B cell (primary cell): ENCODE measurements around the gene TLE3. TPM values are rescaled to one million over a fixed set of nuclear protein-coding genes. Genes with fewer than 3 reads are reported as not detected.

Source experiments
- ATAC-seq: fragments of 200-7000 bp; cut with Tn5 transposase; one replicate; pipeline ENCODE4 v1.10.0; 2021; ENCODE audit warnings: low read depth, mild to moderate bottlenecking, moderate number of reproducible peaks, moderate library complexity
- CTCF ChIA-PET: fragments of 350-600 bp; sonication (Branson Sonifier 250); formaldehyde crosslinking; loops from one replicate; lab custom pipeline; 2021; ENCODE audit warnings: antibody characterized with exemption, inconsistent platforms; lab: Charles Lee
- POLR2A ChIA-PET: fragments of 350-600 bp; sonication (Branson Sonifier 250); formaldehyde crosslinking; loops from one replicate; lab custom pipeline; 2021; ENCODE audit warnings: antibody characterized with exemption; lab: Charles Lee
- DNase-seq: peaks from one replicate; pipeline ENCODE4 v3.0.0; 2013
- H2AFZ ChIP-seq: 2 replicates; pipeline ENCODE4 v1.6.1; 2012; ENCODE audit warnings: mild to moderate bottlenecking, low read depth, low read length; ENCODE audit not compliant: insufficient read depth, poor library complexity, severe bottlenecking
- H3K27ac ChIP-seq, 2 donors: 1 replicate in 1 of 2; 2 replicates in 1 of 2; pipeline ENCODE4 v1.5.1; 2012 to 2013; ENCODE audit warnings: low read length in 2 of 2, mild to moderate bottlenecking in 2 of 2, moderate library complexity in 1 of 2
- H3K27me3 ChIP-seq, 4 experiments: fragments of 200-600 bp in 1 of 4; sonication (generic) in 1 of 4; replicated peaks in 1 of 4; 1 replicate in 2 of 4; 2 replicates in 2 of 4; pipeline versions ENCODE4 v1.6.1 to v1.7.0; 2013 to 2016; ENCODE audit warnings: low read length in 3 of 4, mild to moderate bottlenecking in 2 of 4, mixed read lengths in 1 of 4, moderate library complexity in 1 of 4; ENCODE audit not compliant: insufficient read depth in 4 of 4, control insufficient read depth in 3 of 4; ENCODE audit errors: control extremely low read depth in 1 of 4
- H3K36me3 ChIP-seq, 2 experiments: replicated peaks in 1 of 2; 1 replicate in 1 of 2; 2 replicates in 1 of 2; pipeline versions ENCODE4 v1.6.1 to v1.7.1; 2013; ENCODE audit warnings: low read length in 1 of 2; ENCODE audit not compliant: insufficient read depth in 2 of 2, control insufficient read depth in 1 of 2; ENCODE audit errors: control extremely low read depth in 1 of 2, extremely low read depth in 1 of 2
- H3K4me1 ChIP-seq, 2 donors: fragments of 200-600 bp in 1 of 2; sonication (generic) in 1 of 2; 1 replicate in 1 of 2; 2 replicates in 1 of 2; pipeline versions ENCODE4 v1.5.1 to v1.6.1; 2013 to 2017; ENCODE audit warnings: low read length in 2 of 2; ENCODE audit not compliant: control insufficient read depth in 2 of 2, insufficient read depth in 2 of 2
- H3K4me2 ChIP-seq: replicated peaks from 2 replicates; pipeline ENCODE3; 2012; ENCODE audit warnings: mild to moderate bottlenecking, low read depth, low read length; ENCODE audit not compliant: poor library complexity, severe bottlenecking
- H3K4me3 ChIP-seq, 5 experiments: fragments of 200-600 bp in 1 of 5; sonication (generic) in 1 of 5; 1 replicate in 3 of 5; 2 replicates in 2 of 5; pipeline versions ENCODE4 v1.5.1 to v1.7.0; 2011 to 2016; ENCODE audit warnings: low read length in 4 of 5, mild to moderate bottlenecking in 4 of 5, low read depth in 2 of 5, control low read depth in 1 of 5, moderate library complexity in 1 of 5; ENCODE audit not compliant: insufficient read depth in 1 of 5; ENCODE audit errors: control extremely low read depth in 1 of 5, extremely low read depth in 1 of 5
- H3K79me2 ChIP-seq: fragments of 200-600 bp; sonication (generic); one replicate; pipeline ENCODE4 v1.6.0; 2016; ENCODE audit warnings: low read length; ENCODE audit not compliant: control insufficient read depth, insufficient read depth
- H3K9ac ChIP-seq: fragments of 200-600 bp; sonication (generic); 2 replicates; pipeline ENCODE4 v1.6.1; 2017; ENCODE audit warnings: mild to moderate bottlenecking, low read length, moderate library complexity
- H3K9me3 ChIP-seq, 3 donors: one replicate each; pipeline versions ENCODE4 v1.6.1 to v1.7.1; 2013; ENCODE audit warnings: low read length in 2 of 3; ENCODE audit not compliant: control insufficient read depth in 2 of 3, insufficient read depth in 1 of 3; ENCODE audit errors: control extremely low read depth in 1 of 3
- H4K20me1 ChIP-seq: 2 replicates; pipeline ENCODE4 v1.6.0; 2012; ENCODE audit warnings: mild to moderate bottlenecking, low read length; ENCODE audit not compliant: insufficient read depth, control insufficient read depth, poor library complexity, severe bottlenecking
- H3K27ac Mint-ChIP-seq: one replicate; pipeline ENCODE4 v1.8.0; 2021; ENCODE audit warnings: mixed read lengths
- H3K27me3 Mint-ChIP-seq: one replicate; pipeline ENCODE4 v1.8.0; 2021; ENCODE audit warnings: mixed read lengths
- H3K4me1 Mint-ChIP-seq: one replicate; pipeline ENCODE4 v1.8.0; 2021; ENCODE audit warnings: mixed read lengths
- H3K4me3 Mint-ChIP-seq: one replicate; pipeline ENCODE4 v1.8.0; 2021; ENCODE audit warnings: mixed read lengths
- H3K9me3 Mint-ChIP-seq: one replicate; pipeline ENCODE4 v1.8.0; 2022; ENCODE audit warnings: mixed read lengths; ENCODE audit not compliant: insufficient read depth
- EZH2 ChIP-seq: IDR thresholded peaks from 2 replicates; pipeline ENCODE4 v1.6.1; 2012; ENCODE audit warnings: borderline replicate concordance, low read depth, mild to moderate bottlenecking, moderate library complexity, low read length; ENCODE audit not compliant: insufficient read depth, poor library complexity, severe bottlenecking
- WGBS: methylation state at CpG from one replicate; pipeline ENCODE4 v1.1.5; 2013; ENCODE audit warnings: missing lambda C conversion rate; ENCODE audit not compliant: insufficient coverage; 5-methylcytosine and 5-hydroxymethylcytosine counted together
- intact Hi-C: fragments of 100-400 bp; cut with micrococcal nuclease; formaldehyde crosslinking; loops from one replicate; pipeline ENCODE4 v1.10.0; 2022
- polyA plus RNA-seq: library from polyadenylated mRNA; depleted of rRNA; stranded (reverse); fragments of >200 nt; gene quantifications from 2 replicates; pipeline ENCODE4 v1.2.3, GENCODE V29; 2012
- total RNA-seq, 2 donors: library from RNA; stranded (reverse); fragments of 120-200 nt in 1 of 2; gene quantifications; 1 replicate in 1 of 2; 2 replicates in 1 of 2; pipeline versions ENCODE4 v1.2.3 to v1.2.4, GENCODE V29; 2013 to 2022
- TF ChIP-seq, protein P1 (sequence below): fragments of 200-600 bp; IDR thresholded peaks from one replicate; pipeline ENCODE4 v1.8.0; 2022; ENCODE audit warnings: antibody characterized with exemption, mild to moderate bottlenecking

TLE3 gene
- total and polyA plus RNA-seq, 2 donors (not counting 1 experiment from before 2014, with no cell fraction given) = 187 to 278 TPM

DNA sequence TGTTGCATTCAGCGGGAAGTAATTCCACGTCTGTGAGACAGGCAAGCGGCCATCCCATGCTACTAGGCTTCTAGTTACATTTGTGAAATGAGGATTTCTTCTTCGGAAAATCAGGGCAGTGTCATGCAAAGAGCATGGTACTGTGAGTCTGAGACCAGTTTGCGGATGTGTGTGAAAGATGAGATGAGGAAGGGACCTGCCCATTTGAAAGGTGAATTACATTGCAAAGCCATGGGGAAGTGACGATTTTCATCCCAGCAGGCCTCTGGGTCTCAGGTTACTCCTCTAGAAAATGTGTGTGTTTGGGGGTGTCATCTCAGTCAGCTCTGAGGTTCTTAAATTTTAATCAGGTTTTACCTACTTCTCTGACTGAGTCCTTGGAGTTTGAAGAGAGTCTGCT, 16.1 kb downstream of the TLE3 start:
- no peak for TF ChIP-seq EZH2
- TF ChIP-seq, protein P1, sequence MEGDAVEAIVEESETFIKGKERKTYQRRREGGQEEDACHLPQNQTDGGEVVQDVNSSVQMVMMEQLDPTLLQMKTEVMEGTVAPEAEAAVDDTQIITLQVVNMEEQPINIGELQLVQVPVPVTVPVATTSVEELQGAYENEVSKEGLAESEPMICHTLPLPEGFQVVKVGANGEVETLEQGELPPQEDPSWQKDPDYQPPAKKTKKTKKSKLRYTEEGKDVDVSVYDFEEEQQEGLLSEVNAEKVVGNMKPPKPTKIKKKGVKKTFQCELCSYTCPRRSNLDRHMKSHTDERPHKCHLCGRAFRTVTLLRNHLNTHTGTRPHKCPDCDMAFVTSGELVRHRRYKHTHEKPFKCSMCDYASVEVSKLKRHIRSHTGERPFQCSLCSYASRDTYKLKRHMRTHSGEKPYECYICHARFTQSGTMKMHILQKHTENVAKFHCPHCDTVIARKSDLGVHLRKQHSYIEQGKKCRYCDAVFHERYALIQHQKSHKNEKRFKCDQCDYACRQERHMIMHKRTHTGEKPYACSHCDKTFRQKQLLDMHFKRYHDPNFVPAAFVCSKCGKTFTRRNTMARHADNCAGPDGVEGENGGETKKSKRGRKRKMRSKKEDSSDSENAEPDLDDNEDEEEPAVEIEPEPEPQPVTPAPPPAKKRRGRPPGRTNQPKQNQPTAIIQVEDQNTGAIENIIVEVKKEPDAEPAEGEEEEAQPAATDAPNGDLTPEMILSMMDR = no peak
- Histone ChIP-seq H3K9me3 (no peaks in the 10 kb centered on the region), H3K36me3 (peaks cover 0 to 97% of the 10 kb centered on the region in 2 experiments), H4K20me1 (peaks cover 100% of the 10 kb centered on the region), H3K4me3 (no peak overlapping the region), H3K79me2 (peaks cover 98% of the 10 kb centered on the region), H3K9ac (no peak overlapping the region), H3K4me1 (peaks cover 28 to 36% of the 10 kb centered on the region in 2 donors), H3K4me2 (no peak overlapping the region), H3K27ac (no peak overlapping the region), H2AFZ (no peak overlapping the region), H3K27me3 (no peaks in the 10 kb centered on the region)
- POLR2A ChIA-PET = no interaction called here
- no peaks in the 10 kb centered on the region for H3K27me3 Mint-ChIP-seq
- H3K4me3 Mint-ChIP-seq = no peak overlapping the region
- H3K4me1 Mint-ChIP-seq = peaks cover 54% of the 10 kb centered on the region
- DNase-seq = no peak
- WGBS = 93% methylated on average over 5 of the region's 6 CpGs
- CTCF ChIA-PET = interaction anchor here (2.8 kb wide), 1 partner anchor 13 kb away, joined by 8 read pairs; no protein-coding TSS in a partner anchor
- ATAC-seq = no peak
- no peak overlapping the region for H3K27ac Mint-ChIP-seq
- intact Hi-C loops = no loop called here
- H3K9me3 Mint-ChIP-seq = no peaks in the 10 kb centered on the region

DNA sequence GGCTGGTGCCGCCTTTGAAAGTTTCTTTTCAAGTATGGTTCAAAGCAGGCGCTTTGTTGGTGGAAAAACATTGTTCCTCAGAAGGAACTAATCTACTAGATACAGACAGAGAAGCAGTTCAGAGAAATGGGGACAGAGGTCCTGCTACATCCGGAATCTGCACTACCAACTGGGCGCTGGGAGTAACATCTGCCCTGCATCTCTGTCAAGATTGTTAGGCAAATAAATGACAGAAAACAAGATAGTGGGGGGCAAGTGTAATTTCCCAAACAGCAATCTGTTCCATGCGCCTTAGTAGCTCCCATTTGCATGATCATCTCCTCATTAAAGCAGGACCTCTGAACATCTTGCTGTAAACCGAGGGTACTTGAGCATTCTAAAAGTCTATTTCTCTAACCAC, 17.4 kb downstream of the TLE3 start:
- Mint-ChIP-seq H3K27ac (no peak overlapping the region), H3K4me3 (no peak overlapping the region), H3K27me3 (no peaks in the 10 kb centered on the region), H3K9me3 (no peaks in the 10 kb centered on the region), H3K4me1 (peaks cover 53% of the 10 kb centered on the region)
- H3K27ac ChIP-seq = no peak overlapping the region
- no peak for ATAC-seq
- no peak overlapping the region for H3K4me2 ChIP-seq
- peaks cover 98% of the 10 kb centered on the region for H3K79me2 ChIP-seq
- peaks cover 19 to 24% of the 10 kb centered on the region in 2 donors for H3K4me1 ChIP-seq
- no peak overlapping the region for H2AFZ ChIP-seq
- POLR2A ChIA-PET = no interaction called here
- CTCF ChIA-PET = interaction anchor here (0.9 to 2.8 kb wide), 4 partner anchors 13 to 387 kb away, joined by 3 to 8 read pairs (median 6); no protein-coding TSS in a partner anchor
- no peak overlapping the region for H3K4me3 ChIP-seq
- H3K27me3 ChIP-seq = no peaks in the 10 kb centered on the region
- WGBS = 96% methylated on average over 5 of the region's 6 CpGs
- no peaks in the 10 kb centered on the region for H3K9me3 ChIP-seq
- H3K9ac ChIP-seq = no peak overlapping the region
- TF ChIP-seq, protein P1 = no peak
- TF ChIP-seq EZH2 = no peak
- H4K20me1 ChIP-seq = peaks cover 100% of the 10 kb centered on the region
- intact Hi-C loops = no loop called here
- no peak for DNase-seq
- H3K36me3 ChIP-seq = peaks cover 0 to 97% of the 10 kb centered on the region in 2 experiments
